22Rv1 (cell line): ENCODE data around the gene OCA2.

Source experiments
- H3K27ac ChIP-seq: fragments of 450-650 bp; 2 replicates; pipeline ENCODE4 v1.5.1; 2017
- CTCF ChIP-seq: fragments of 450-650 bp; IDR thresholded peaks from 2 replicates; pipeline ENCODE4 v1.5.1; 2017; ENCODE audit warnings: mild to moderate bottlenecking
- ZFX ChIP-seq: fragments of 450-650 bp; IDR thresholded peaks from 2 replicates; pipeline ENCODE4 v1.6.1; 2017; ENCODE audit warnings: antibody characterized with exemption, borderline replicate concordance

OCA2 gene

GRCh38 chr15:28020644-28021043 lies 78.5 kb downstream of the OCA2 start:
- no peak overlapping the region for H3K27ac ChIP-seq
- TF ChIP-seq ZFX: no peak
- TF ChIP-seq CTCF: no peak

- no peak overlapping the region for H3K27ac ChIP-seq
- no peak for TF ChIP-seq ZFX
- no peak for TF ChIP-seq CTCF
Observed at GRCh38 chr15:28019594-28020309, 79.4 kb downstream of the OCA2 start.

GRCh38 chr15:28018291-28019044 lies 80.6 kb downstream of the OCA2 start:
- H3K27ac ChIP-seq: no peak overlapping the region
- TF ChIP-seq ZFX: no peak
- TF ChIP-seq CTCF: no peak

GRCh38 chr15:28017423-28017924 lies 81.6 kb downstream of the OCA2 start:
- TF ChIP-seq CTCF: peak; percentile 22
- no peak for TF ChIP-seq ZFX
- no peak overlapping the region for H3K27ac ChIP-seq

GRCh38 chr15:28015855-28016254 lies 83.3 kb downstream of the OCA2 start:
- no peak overlapping the region for H3K27ac ChIP-seq
- TF ChIP-seq ZFX (no peak), CTCF (no peak)

GRCh38 chr15:28014623-28015200 lies 84.4 kb downstream of the OCA2 start:
- no peak overlapping the region for H3K27ac ChIP-seq
- no peak for TF ChIP-seq ZFX
- TF ChIP-seq CTCF: no peak

- H3K27ac ChIP-seq: no peak overlapping the region
- TF ChIP-seq CTCF: no peak
- no peak for TF ChIP-seq ZFX
Observed at GRCh38 chr15:28013976-28014375, 85.1 kb downstream of the OCA2 start.
